Islet of Langerhans (tissue), 1 donor: ENCODE results near the gene MYO5A.
A peak's percentile ranks its signal among the peaks of the same experiment; 100 is the strongest.

ENCODE experiments used
- FAIRE-seq: peaks from one replicate; lab custom pipeline; 2011; peaks lifted over from hg19 to GRCh38; lab: Jason Lieb, UNC

The MYO5A gene

DNA sequence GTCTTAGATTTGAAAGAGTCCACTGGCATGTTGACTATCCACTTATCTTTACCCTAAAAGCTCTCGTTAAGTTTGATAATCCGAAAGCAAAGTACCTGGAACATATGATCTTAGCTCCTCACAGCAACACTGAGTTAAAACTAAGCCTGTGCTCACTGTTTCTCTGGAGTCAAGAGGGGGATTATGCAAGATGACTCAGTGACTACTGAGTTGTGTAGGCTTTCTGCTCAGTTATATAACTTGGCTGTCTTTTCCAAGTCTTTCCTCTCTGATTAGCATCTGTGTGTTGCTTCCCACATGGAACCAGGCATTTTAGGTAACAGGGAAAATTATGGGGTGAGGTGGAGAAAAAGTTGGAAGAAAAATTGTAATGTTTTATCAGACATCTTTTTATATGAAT, 201.9 kb downstream of the MYO5A start:
- no peak for FAIRE-seq

DNA sequence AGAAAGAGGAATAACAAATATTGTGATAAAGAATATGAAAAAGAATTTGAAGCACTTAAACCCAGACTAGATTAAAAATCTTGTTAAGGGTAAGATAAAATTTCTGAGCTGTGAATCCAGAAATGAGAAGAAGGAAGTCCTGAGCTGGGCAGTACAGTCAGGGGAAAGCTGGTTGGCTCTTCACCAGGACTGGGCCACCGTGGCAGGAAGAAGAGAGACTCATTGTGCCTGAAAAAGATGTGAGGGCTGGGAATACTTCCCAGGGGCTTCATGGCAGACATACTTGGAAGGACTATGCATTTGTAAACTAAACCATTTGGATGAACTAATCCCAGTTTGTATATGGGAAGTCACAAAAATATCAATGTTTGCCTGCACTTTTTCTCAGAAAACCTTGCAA, 204.6 kb downstream of the MYO5A start:
- FAIRE-seq = no peak

DNA sequence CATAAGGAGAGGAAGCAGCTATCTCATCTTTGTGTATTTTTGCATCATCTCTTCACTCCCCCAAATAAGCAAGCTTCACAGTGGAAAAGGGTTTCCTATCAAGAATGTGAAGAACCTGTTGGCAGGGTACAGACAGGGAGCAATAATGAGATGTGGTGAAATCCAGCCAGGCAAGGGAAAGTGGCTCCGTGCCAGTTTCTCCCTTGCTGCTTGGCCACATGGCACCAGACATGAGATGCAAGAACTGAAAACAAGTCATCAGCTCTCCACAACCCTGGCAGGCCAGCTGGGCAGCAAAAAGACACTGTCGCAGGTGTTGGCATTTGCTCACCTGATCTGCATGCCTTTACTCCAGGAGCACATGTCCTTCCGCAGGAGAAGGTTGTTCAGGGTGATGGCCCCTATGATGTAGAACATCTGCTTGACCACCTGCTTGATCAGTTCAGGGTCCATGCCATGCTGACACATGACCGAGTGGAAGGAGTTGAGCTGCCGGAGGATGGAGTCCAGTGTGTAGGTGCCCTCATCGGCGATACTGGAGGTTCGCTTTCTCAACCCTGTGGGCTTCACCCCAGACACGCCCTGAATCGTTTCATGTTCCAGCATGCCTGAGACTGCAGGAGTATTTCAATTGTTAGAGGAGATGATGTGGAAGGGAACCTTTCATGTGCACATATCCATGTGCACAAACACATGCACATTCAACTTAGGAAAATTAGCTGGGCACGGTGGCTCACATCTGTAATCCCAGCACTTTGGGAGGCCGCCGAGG, 209.8 kb downstream of the MYO5A start:
- no peak for FAIRE-seq

DNA sequence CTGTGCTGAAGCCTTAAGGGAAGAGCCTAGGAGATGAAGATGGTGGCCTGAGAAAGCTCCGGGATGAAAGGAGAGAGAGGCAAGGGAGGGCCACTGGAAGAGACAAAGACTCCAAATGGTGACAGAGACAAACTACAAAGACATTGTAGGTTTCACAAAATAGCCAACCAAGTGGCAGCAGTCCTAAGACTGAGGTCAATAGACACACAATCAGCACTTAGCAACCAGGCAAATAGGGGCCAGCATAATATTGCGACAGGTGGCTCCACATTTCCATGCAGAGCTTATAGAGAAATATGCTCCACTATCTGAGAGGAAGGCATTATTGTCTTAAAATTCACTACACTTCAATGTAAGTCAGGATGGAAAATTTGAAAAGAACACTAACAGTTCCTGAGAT, 211.0 kb downstream of the MYO5A start:
- FAIRE-seq = no peak

DNA sequence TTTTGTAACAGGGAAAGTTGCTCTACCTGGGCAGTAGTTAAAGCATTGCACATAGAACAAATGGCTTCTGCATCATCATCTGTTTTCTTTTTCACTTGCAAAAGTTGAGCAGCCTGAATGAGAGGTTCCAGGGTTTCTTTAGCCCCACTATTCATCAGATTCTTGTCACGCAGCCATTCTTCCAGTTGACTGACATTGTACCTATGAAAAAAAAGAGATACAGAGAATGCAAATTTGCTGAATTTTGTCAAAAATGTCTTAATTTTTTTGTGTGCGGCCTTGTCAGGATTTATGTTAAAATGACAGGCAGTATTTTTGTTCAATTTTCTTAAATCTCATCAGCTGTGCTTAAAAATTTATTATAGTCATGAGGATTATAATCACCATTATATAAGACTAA, 211.7 kb downstream of the MYO5A start:
- FAIRE-seq = no peak

DNA sequence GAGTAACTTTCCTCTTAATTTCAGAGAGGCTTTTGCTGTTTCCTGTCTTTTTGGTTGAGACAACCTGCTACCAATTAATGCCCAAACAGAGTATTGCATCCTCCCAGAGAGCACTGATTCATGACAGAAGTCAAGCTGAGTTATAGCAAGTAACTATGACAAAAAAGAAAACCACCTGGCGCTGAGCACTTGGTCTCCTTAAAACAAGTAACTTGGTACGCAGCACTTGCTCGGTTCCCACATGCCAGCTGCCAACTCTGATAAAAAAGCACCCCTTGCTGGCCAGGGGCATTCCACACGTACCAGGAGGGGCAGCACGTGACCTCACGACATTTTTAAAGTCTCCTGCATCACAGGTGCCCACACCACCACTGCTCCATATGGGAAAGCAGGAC, 219.5 kb downstream of the MYO5A start:
- no peak for FAIRE-seq

DNA sequence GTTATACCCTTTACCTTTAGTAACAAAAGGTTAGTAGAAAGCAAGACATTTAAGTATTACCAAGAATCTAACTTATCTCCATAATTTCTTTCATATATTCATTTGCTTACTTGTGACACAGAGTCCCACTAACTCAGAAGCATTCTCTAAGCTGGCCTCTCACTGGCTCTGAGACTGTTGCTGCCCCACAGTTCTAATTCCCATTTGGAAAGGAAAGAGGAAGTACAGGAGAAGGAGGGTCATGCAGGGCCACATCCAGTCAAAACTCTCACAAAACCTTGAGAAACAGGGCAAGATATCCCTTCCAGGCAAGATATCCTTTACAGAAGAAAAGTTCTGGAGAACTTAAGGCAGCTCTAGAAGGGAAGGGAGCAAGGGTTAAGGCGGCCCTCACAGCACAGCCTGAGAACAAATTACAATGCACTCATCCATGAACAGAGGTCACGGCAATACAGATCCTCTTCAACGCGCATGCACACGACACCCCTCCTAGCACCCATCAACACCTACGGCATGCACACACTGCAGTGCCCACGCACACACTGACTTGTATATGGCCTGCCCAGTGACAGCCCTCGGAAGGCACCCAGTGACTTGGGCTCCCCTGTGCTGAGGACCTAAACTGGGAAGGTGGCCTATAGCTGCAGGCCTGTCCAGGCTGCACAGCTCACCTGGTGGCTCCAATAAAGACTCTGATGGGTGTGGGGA, 220.1 kb downstream of the MYO5A start:
- FAIRE-seq = no peak

DNA sequence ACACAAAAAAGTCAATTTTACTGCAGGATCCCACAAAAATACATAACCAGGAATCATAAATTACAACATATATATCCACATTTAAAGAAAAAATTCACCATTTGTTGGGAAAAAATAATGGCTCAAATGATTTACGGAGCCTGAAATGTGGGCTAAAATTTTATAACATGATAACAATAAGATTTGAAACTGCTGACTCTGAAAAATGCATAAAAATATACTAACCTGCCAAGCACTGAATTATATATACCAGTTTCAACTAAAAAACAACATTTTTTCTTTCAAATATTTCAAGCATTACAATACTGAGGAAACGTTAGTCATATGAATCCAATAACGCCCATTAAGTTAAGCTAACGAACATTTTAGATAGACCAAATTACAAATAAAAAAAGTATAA, 220.8 kb downstream of the MYO5A start:
- FAIRE-seq = no peak

DNA sequence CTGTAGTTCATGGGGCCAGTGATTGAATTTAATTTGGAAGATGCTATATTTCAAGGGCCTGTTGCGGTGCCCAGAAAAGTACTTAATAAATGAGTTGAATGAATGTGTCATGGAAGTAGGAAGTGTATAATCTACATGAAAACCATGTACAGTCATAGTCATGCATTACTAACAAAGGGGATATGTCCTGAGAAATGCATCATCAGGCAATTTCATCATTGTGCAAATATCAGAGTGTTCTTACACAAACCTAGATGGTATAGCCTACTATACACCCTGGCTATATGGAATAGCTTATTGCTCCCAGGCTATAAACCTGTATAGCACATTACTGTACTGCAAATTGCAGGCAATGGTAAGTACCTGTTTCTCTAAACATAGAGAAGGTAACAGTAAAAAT, 222.4 kb downstream of the MYO5A start:
- FAIRE-seq = no peak

DNA sequence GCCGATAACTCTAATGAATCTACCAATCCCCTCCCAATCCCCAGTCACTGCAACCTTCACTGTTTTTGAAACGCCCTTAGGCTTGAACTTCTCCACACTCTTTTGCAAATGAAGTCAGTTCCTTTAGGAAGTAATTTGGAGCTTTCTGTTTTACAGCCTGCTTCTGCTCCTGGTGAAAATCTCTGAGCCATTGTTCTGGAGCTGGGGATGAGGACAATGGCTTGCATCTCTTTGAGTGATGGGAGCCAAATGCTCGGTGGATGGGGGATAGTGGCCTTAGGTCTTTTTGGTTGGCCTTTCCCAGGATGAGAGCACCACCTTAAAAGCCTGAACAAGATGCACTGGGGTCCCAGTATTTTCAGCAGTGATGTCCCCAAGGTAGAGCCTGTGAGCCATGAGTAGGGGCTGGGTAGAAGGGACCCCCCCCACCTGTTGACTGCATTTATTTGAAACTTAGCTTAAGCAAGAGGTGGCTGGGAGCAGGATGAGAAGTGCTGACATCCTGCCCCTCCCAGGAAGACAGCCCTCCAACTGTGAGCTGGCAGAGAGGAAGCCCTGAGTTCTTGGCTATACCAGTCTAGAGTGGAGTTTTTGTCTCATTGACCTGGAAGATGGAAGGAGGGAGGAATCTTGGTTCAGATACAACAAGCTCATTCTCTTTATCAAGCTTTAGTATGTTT, 225.4 kb downstream of the MYO5A start:
- no peak for FAIRE-seq

DNA sequence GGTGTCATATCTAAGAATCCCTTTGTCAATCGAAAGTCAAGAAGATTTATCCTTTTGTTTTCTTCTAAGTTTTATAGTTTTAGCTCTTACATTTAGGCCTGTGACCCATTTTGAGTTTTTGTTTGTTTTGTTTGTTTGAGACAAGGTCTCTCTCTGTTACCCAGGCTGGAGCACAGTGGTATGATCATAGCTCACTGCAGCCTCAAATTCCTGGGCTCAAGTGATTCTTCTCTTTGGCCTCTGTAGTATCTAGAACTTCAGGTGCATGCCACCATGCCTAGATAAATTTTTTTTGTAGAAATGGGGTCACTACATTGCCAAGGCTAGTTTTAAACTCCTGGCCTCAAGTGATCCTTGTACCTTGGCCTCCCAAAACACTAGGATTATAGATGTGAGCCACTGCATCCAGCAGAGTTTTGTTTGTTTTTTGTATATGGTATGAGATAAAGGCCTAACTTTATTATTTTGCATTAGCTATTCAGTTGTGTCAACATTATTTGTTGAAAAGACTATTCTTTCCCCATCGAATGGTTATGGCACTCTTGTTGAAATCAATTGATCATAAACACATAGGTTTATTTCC, 227.3 kb downstream of the MYO5A start:
- no peak for FAIRE-seq

DNA sequence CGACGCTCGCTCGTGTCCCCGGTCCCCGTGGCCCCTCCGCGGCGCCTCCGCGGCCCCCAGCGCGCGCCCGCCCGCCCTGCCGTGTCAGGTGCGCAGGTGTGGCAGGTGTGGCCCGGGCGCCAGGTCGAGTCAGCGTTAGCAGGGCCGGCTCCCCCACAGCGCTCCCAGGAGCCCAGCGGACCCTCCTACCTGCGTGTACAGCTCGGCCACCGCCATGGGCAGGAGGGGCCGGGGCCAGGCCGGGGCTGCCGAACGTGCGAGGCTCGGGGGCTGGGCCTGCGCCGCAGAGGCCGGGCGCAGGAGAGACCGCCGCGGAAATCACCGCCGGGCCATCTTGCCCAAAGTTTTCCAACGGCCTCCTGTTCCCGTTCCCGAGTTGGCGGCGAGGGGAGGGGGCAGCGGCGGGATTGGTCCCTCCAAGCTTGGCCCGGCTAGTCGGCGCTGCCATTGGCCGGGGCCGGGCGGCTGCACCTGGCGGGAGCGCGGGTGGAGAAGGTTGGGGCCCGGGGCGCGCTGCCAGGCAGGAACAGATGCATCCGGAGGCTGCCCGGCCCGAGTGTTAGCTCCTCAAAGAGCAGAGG, 233.2 kb downstream of the MYO5A start, which contains the start of gene MYO5C:
Gene MYO5C (minus strand): TSS at position 384 of the 581 bp plus-strand sequence. CDS start 168 bp downstream, at position 216.
- no peak for FAIRE-seq

DNA sequence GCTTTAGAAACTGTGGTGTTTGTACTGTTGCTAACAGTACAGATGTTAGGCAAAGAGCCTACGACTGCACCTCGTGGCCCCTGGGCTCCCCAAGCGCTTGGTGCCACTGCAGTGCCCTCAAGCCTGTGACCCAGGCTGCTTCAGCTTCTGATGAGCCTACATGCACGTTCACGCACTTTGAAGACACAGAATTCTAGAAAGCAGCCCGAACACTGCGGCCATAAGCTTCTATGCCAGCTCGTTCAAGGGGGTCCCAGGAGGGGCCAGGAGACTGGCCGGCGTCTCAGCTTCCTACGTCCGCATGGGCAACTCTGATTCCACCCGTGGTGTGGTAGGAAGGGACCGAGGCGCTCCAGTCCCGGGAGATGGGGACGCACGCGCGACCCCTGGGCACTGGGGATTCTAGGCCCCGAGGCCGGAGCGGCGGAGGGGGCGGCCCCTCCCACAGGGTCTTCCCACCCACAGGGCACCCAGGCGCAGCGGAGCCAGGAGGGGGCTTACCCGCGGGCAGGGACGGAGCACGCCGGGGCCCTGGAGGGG, 233.7 kb downstream of the MYO5A start:
- no peak for FAIRE-seq

DNA sequence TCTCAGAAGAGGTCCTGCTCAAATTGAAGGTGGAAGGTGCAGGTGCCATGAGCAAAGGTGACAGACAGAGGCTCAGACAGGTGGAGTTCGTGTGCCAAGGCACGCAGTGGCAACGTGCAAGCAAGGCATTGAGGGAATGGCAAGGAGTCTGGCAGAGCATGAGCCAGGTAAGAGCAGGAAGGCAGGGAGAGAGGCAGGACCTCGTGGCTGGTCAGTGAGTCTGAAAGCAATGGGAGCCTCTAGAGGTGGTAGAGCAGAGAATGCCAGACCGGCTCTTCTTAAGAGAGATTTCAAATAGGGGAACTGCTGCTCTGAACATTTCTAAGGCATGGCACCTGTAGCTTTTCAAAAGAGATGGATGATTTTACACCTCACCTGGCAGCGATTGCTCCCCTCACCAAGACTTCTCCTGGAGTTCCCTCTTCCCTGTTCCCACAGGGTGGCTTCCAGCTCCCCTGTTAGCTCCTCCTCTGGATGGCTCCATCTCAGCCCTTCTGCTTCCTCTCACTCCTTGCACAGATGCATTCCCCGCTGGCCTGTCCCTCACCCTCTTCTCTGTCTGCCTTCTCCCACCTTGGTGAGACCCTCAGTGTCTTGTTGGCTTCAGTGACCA, 235.8 kb downstream of the MYO5A start:
- FAIRE-seq = no peak

DNA sequence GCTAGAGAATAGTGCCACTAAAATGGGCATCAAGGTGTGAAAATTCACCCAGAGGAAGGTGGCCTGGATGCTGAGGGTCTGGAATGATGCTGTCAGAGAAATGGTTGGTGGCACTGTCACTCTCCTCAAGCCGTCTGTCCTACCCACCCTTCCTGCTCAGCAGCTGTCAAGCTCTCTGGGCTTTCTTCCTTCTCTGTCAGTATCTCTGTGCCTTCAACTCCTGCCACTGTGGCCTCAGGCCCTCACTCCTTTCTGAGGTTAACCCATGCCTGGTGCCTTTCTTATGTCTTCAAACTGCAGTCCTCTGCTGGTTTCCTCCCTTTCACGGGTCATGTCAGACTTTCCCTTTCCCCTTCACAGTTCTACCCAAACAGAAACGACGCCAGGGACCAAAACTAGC, 237.5 kb downstream of the MYO5A start:
- no peak for FAIRE-seq

DNA sequence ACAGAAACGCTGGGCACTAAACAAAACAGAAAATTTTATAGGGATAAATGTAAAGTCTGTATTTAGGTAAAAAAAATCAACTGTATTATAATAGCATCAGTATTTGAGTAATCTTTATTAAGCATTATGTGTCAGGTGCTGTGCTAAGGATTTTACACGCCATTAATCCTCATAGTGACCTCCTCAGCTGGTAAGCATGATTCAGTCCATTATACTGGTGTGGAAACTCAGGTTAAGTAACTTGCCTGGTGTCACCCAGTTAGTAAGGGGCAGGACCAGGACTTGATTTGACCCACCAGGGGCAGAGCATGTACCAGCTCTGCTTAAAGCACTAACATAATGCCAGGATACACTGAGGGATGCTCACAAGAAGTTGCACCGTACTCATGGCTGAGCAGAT, 237.9 kb downstream of the MYO5A start:
- FAIRE-seq = peak; percentile 74

DNA sequence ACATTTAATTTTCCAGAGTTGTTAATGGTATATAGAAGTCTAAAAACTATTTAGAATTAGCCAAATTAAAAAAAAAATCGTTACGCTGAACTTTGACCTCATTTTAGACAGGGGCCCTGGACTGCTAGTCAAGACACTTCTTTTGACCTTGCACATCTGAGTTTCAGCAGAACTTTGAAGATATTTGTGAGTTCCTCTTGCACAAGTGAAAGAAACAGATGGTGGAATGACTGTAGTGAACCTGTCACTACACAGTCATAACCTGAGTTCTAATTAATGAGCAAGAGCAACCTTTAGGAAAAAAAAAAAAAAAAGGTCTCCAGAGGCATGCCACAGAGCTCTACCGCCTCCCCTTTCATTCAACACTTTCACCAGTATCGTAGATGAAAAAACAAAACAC, 238.4 kb downstream of the MYO5A start:
- FAIRE-seq = no peak

DNA sequence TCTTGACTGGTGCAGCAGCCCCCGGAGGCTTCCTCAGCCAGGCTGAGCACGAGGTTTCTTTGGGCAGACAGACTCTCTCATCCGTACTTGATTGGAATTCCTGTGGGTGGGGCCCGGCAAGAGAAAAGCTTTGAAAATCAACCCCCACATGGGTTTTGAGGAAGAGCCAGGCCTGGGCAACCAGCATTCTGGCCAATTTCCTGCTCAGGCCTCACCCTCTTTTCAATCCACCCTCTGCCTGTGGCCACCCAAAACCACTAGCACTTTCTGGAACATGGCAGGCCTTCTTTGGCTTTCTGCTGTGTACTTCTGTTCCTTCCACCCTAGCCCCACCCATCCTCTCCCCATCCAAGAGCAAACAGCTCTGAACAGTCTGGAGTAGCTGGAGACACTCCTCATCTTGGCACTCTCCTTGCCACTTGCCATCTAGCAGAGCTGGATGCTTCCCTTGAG, 239.0 kb downstream of the MYO5A start:
- FAIRE-seq = no peak

DNA sequence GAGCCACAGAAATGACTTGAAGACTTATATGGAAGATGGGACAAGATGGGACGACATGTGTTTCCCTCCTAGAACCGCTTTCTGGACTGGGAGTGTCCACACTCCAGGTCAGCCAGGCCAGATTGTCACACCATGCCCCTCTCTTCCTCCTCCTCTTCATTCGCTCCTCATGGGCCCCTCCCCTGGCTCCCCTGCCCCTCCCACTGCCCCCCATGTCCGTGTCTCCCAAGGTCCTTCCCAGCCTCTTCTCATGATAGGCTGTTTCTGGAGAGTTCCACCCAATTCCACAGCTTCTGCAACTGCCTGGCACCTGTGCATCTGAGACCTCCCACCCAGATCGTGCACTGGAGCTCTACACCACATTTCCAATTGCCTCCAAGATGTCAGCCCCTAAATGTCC, 239.7 kb downstream of the MYO5A start:
- FAIRE-seq = no peak

DNA sequence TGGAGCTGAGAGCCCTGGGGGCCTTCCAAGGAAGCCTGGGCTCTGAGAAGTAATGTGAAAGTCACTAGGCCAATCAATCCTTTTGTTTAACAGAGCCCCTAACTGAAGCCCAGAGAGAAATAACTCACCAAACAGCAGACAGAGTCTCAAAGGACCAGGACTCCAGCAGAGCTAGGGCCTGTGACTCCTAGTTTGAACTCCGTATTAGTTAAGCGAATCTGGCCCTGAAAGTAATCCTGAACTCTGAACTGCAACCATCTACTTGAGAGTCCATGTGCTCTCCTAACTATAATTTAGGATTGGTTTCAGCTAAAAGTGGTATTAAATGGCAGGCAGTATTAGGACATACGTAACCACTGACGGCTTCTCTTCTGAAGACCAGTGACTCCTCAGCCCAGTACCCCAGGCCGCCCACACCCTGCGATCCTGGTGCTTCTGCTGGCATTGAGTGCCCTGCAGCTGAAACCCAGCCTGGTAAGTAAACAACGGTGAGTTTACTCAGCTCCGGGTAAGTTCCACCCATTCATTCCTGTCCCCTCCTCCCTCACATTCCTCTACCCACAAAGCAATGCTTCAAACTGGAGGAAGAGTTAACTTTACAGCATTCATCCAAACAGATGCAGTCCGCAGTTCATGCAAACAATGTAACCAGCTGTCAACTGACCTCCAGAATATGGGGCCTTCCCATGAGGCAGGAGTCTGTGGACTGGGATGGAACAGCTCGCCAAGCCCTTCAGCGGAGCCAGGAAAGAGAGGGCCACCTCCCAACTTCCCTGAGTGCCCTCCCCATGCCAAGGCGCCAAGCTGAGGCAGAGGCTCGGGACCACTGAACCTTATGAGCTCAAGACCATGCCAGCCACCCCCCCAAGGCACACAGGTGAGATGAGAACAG, 240.4 kb downstream of the MYO5A start:
- FAIRE-seq = no peak

DNA sequence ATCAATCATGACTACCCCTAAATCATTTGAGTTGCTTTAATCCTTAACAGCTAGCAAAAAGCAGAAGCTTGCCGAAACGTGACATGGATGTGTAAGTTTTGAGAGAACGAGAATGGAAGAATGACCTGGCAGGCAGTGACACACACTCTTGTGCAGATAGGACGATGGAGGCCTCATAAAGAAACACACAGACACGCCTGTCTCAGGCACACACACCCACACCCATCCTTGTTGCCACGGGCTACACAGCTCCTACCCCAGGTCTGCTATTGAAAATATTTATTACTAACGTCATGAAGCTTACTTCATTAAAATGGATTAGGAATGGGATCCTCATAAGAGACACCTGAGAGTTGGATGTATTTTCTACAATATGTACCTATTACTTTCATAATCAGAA, 241.6 kb downstream of the MYO5A start:
- no peak for FAIRE-seq
